Sciatic nerve (tissue), 2 donors: Measurements from ENCODE around the gene TEX13B. TPM values are rescaled to one million over a fixed set of nuclear protein-coding genes. Genes with fewer than 3 reads are reported as not detected.

Experiments
- ATAC-seq: fragments of 200-7000 bp; cut with Tn5 transposase; one replicate; pipeline ENCODE4 v1.9.1; 2020; ENCODE audit warnings: mild to moderate bottlenecking, moderate library complexity
- DNase-seq: peaks from one replicate; pipeline ENCODE4 v3.0.0-alpha.2; 2020; ENCODE audit warnings: low spot score
- intact Hi-C: fragments of 100-400 bp; cut with DNase I; formaldehyde crosslinking; loops from one replicate; pipeline ENCODE4 v1.14.2; 2022
- total RNA-seq: library from RNA; stranded (reverse); fragmentation: NEBNext Ultra II Directional; extraction: Animal tissue kit (Norgen Biotek cat#: 25700); gene quantifications from one replicate; pipeline ENCODE4 v1.2.1, GENCODE V29; 2021
- donor health status: DM: no; HTN: no; CAD: no.
- donor health status: DM: no; HTN: no; CAD: no.

Gene TEX13B, protein sequence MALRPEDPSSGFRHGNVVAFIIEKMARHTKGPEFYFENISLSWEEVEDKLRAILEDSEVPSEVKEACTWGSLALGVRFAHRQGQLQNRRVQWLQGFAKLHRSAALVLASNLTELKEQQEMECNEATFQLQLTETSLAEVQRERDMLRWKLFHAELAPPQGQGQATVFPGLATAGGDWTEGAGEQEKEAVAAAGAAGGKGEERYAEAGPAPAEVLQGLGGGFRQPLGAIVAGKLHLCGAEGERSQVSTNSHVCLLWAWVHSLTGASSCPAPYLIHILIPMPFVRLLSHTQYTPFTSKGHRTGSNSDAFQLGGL
- not detected for total RNA-seq

DNA sequence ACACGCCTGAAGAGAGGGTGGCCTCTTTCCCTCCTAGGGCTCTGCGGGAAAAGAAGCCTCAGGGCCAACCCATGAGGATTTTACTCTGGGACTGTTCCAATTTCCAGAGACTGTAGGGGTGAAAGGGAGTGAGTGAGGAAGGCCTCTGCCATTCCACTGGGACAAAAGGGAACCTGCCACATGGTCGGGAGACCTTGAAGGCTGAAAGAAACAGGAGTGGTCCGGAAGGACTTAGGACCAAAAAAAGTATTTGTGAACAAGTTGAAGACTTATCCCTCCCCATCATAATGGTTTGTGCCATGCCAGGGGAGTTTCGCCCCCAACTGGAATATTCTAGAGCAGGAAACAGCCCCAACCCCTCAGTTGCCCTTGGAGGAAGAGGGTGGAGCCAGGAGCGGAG lies at the start of gene TEX13B:
Gene TEX13B, minus strand, starts transcription at position 15 of the 400 bp plus-strand sequence. CDS start 243 bp downstream, outside the sequence.
- no peak for DNase-seq
- intact Hi-C loops: no loop called here
- ATAC-seq: no peak

DNA sequence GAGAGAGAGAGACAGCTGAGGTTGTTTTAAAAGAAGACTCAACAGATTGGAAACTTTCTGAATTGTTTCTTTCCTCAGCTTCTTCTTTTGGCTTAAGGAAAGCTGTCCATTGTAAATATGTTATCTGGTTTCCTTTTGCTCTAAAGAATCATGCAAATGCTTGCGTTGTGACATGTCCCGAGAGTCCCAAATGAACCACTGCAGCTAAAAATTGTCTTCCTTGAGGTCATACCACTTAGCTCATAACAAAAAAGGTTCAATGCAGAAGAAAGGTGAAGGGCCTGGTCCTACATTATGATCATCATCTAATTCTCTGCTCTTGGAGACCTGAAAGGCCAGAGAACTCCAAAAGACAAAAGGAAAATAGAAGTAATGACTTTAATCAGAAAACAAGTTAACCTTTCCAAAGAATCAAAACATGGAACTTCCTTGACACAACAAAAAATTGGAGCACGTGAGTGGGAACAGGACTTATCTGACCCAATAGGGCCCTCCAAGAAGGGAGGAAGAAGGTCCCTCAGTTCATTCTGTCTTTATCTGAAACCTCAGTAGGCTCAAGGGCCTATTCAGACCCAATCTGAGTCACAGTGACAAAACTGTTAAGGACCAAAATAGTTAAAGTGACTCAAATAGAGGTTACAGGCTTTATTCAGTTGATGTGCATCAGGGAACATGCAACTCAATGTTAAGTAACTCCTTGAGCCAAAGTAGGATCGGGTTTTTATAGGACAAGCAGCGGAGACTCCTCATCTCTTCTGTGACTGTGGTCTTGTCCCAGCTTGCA lies 48.0 kb upstream of the TEX13B start:
- intact Hi-C loops: no loop called here
- no peak for DNase-seq
- no peak for ATAC-seq

DNA sequence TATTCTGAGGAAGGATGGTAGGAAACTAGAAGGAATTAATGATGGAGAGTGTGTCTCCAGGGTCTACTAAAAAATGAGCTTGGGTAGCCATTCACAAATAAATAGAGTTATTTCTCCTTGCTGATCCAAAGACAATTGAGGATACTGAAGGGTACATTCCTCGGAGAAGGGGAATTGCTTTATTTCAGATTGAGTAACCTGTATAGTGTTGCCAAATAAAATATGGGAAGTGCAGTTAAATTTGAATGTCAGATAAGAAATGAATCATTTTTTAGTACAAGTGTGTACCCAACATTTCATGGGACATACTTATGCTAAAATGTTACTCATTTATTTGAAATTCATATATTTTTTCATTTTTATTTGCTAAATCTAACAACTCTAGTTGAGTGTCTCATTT lies 46.7 kb upstream of the TEX13B start:
- intact Hi-C loops: no loop called here
- ATAC-seq: peak; percentile 62

DNA sequence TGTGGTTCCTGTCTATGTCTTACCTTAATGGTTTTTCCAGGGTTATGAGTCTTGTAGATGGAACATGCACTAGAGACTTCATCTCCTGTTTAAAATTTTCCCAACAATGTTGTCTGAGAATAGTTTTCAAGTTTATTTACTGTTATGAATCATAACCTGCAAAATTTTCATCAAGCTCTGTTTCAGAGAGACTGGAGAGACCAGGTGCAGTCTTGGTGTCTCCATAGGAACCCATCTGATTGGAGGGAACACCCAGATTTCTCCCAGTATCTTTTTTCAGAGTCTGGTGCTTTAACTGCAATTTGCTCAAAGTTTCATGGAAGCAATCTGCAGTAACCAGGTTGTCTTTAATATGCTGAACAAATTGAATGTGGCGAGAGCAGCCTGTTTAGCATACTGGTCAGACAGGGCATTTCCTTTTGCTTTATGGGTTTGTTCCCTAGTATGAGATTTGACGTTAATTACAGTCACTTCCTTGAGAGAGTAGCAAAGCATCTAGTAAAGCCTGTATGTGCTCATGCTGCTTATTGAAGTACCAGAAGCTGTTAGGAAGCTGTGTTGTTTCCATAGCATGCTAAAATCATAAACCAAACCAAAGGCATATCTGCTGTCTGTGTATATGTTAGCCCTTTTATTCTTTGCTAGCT lies 43.9 kb upstream of the TEX13B start:
- DNase-seq (no peak), ATAC-seq (no peak)
- intact Hi-C loops: no loop called here

More for the DNA sequence above, 46.7 kb upstream of the TEX13B start:
- no peak for DNase-seq

DNA sequence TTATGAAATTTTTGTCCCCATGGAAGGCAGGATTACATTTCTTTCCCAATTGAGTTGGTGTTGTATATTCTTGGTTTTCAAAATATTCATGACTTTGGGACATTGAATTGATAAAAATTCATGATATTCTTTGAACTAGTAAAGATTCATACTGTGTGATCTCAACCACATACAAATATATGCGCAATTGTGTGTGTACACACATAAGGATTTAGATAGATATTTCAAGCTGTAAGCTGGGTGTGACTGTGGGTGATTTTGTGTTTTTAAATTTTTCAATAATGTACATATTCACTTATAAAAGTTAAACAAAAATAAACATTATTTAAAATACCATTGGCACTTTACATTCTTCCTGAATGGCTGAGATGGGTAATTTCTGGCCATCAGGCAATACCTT lies 43.2 kb upstream of the TEX13B start:
- no peak for DNase-seq
- intact Hi-C loops: no loop called here
- no peak for ATAC-seq

DNA sequence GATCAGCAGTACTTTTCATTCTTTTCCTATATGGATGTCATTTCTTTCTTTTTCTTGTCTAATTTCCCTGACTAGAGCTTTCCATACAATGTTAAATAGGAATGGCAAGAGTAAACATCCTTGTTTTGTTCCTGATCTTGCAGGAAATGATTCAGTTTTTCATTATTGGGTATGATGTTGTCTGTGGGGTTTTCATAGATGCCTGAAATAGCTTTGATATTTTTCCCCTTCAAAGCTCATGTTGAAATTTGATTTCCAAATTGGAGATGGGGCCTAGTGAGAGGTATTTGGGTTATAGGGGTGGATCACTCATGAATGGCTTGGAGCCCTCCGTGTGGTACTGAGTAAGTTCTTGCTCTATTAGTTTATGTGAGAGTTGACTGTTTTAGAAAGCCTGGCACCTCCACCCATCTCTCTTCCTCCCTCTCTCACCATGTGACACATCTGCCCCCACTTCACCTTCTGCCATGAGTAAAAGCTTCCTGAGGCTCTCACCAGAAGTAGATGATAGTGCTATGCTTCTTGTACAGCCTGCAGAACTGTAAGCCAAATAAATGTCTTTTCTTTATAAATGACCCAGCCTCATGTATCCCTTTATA lies 40.4 kb upstream of the TEX13B start:
- ATAC-seq (no peak), DNase-seq (no peak)
- intact Hi-C loops: no loop called here

DNA sequence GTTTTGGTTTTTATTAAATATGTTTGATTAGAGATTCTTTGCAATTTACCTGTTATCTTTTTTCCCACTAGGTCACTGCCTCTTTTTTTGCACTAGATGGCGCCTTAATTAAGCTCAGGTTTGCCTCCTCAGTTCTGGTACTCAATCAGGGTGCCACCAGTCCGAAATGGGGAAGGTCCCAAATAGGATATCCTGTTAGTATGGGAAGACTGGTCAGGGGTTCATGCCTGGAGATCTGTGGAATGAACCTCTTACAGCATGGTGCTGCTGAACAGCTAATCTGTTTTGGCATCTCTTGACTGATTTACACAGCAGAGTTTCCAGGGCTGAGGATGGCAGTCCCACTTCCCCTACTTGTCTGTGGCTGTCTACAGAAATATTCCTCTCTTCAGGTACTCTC lies 38.5 kb upstream of the TEX13B start:
- DNase-seq (no peak), ATAC-seq (no peak)
- intact Hi-C loops: no loop called here

DNA sequence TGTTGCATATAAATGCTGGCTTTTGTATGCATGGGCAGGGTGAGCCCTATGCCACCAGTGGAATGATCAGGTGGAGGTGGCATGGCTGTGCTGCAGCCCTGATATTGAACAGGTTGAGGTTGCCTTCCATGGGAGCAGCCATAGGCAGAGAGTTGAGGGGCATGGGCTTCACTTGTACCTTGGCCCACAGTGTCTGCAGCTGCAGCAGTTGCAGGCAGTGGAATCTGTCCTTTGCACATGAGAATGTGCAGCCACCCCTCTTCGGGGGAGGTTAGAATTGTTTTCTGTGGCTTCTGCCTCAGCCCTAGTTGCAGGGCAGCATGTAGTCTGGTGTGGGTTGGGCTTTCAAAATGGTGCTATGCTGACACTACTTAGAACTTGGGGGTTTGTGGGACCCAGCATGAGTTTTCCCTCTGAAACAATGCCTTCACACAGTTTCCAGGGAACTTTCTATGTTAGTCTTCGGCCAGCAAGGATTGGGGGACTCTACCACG lies 37.3 kb upstream of the TEX13B start:
- intact Hi-C loops: no loop called here
- ATAC-seq: no peak
- DNase-seq: no peak

DNA sequence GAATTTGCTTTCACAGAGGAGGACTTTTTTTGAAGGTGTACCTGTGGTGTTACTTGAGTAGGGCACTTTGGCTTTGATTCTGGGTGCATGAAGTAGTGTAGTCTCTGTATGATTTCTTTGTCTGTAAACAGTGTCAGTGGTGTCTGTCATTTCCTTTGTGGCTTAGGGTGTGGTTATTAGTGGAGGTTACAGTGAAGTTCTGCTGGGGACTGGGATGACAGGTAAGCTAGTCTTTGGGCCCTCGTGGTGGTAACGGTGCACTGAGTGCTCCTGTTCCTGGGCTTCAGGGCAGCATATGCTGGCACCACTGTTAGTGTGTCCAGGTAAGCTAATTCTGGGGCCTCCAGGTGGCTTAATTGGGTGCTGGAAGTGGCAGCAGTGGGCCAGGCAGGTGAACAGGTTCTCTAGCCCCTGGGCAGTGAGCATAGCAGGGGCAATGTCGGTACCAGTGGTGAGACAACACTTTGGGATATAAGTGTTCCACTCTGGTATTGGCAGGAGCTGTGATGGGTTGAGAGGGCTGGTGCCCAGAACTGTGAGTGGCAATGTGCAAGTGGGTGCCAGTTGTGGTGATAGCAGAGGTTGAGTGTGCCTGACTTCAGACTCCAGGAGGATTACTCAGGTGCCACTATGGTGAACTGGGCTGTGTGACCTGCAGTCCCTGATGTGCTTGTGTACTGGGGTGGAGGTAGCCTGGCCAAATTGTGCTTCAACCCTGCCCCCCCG lies 36.6 kb upstream of the TEX13B start:
- intact Hi-C loops: no loop called here
- DNase-seq: no peak

DNA sequence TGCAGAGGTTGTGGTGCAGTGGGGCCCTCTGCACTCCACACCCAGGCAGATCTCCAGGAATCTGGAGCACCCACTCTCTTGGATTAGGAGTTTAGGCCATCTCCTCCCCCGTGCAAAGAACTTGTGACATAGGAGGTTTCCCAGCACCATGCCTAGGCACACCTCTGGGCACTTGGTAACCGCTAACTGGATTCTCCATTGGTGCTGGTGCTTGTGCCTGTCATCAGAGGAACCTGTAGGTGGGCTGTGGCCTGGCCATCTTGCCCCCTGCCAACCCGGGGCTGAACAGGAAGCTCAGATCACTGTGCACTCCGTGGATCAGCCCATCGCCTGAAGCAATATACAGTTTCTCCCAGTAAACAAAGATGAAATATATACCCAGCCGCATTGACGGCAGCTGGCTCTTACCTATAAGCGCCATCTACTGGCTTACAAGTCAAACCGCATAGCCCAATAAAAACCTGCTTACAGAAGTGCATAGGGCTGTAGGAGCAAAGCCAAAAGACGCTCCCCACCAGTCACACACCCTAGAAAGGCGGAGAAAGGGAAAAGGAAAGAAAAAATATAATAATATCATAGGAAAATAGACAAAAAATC lies 19.1 kb upstream of the TEX13B start:
- no peak for ATAC-seq
- intact Hi-C loops: no loop called here
- DNase-seq: no peak

More for the DNA sequence above, 36.6 kb upstream of the TEX13B start:
- no peak for ATAC-seq

DNA sequence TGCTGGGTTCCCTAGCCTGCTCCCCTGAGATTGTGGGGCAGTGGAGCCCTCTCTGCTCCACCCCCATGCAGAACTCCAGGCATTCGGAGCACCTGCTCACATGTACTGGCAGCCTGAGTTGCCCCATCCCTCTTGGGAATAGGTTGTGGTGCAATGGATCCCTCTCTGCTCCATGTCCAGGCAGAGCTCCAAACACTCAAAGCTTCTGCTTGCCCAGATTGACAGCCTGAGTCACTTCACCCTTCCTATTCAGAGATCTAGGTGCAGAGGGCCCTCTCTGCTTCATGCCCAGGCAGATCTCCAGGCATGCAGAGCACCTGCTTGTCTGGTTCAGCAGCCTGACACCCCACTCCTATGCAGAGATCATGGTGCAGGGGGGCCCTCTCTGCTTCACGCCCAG lies 18.6 kb upstream of the TEX13B start:
- intact Hi-C loops: no loop called here
- no peak for ATAC-seq
- DNase-seq: no peak

DNA sequence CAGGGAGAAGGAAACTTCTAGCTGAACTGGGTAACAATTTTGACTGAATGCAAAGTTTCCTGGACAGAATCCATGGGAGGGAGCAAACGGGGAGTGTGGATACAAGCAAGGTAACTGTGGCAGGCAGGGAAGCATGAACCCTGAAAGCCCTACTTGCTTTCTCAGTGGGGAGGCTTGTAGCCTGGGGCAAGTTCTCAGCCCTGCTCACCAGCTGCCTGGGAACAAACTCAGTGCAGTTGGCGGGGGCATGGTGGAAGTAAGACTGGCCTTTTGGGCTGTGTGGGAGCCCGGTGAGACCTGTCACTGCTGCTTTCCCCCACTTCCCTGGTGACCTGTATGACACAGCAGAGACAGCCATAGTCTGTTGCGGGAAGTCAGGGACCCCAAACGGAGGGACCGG lies 14.0 kb upstream of the TEX13B start:
- intact Hi-C loops: no loop called here
- DNase-seq (no peak), ATAC-seq (no peak)

DNA sequence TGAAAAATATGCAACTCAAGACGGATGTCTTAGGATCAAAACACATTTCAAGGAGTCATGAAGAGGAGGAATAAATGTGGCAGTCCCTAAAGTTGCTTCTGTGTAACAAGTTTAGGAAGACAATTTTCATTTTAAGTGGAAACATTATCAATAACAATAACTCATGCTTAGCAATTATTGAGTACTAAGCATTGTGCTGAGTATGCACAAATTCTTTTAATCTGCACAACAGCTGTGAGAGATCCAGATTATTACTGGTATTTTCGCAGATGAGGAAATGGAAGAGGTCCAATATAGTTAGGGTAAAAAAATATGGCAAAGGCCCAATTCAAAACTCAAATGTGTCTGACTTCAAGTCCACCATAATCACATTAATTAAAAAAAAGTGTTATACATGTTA lies 2.9 kb upstream of the TEX13B start:
- DNase-seq: no peak

DNA sequence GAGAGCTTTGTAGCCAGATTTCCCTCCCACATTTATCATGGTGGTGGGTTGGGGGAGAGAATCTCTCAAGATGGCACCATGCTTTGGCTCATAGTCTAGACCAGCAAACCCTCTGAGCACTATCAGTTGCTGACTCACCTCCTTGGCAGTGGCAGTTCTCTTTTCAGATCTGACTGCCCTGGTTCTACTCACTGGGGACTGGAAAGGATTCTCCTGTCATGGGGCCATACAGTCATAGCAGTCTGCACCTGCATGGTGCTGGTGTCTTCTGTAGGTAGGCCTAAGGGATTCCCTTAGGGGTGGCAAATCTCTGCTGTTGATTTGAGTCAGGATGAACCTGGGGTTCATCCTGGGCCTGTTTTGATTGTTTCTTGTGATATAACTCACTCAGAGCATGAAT lies 2.6 kb downstream of the TEX13B start:
- DNase-seq (no peak), ATAC-seq (no peak)
- intact Hi-C loops: no loop called here

More for the DNA sequence above, 2.9 kb upstream of the TEX13B start:
- no peak for ATAC-seq
- intact Hi-C loops: no loop called here

DNA sequence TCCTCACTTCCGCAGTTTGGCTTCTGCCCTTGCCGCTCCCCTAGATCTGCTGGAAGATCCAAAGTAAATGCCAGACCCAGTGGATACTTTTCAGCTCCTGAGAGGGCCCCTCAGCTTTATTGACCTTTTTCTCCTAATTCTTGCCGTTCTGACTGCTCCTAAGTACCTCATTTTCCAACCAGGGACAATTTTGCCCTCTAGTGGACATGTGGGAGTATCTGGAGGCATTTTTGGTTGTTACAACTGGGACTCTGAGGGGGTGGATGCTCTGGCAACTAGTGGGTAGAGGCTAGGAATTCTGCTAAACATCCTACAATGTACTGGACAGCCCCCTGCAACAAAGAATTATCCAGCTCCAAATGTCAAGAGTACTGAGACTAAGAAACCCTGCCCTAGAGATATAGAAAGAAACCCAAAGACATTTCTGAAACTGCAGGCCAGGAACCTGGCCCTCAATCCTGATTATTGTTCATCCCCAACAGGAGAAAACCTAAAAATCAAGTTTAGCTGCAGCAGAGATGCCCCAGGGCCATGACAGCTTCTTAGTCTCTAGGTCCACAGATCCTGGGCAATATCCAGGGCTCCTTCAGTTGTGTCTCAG lies 3.4 kb downstream of the TEX13B start:
- intact Hi-C loops: no loop called here

DNA sequence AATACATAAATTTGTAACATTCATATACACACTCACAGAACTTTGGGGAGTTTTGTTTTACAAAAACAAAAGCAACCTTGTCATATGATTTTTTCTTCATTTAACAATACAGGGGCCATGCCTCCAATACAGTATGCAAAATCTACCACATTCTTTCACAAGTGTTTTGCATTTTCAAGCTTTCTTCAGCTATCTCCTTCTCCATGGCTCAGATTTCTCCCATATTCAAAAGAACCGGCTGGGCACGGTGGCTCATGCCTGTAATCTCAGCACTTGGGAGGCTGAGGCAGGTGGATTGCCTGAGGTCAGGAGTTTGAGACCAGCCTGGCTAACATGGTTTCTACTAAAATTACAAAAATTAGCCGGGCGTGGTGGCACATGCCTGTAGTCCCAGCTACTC lies 4.1 kb downstream of the TEX13B start:
- intact Hi-C loops: no loop called here
- DNase-seq: no peak
- no peak for ATAC-seq

More for the DNA sequence above, 3.4 kb downstream of the TEX13B start:
- ATAC-seq (no peak), DNase-seq (no peak)

DNA sequence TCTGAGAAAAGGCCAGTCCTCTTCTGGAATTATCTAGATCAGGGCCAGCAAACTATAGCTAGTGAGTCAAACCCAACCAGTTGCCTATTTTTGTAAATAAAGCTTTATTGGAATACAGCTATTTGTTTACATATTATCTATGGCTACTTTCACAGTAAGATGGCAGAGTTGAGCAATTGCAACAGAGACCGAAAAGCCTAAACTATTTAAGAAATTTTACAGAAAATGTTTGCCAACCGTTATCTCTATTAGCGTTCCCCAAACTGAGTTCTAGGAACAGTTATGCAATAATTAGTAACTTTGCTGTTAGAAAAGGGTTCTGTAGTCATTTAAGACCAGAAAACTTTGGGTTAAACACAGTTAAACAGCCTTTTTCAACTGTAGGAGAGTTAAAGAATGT lies 10.5 kb downstream of the TEX13B start:
- ATAC-seq (no peak), DNase-seq (no peak)
- intact Hi-C loops: no loop called here

DNA sequence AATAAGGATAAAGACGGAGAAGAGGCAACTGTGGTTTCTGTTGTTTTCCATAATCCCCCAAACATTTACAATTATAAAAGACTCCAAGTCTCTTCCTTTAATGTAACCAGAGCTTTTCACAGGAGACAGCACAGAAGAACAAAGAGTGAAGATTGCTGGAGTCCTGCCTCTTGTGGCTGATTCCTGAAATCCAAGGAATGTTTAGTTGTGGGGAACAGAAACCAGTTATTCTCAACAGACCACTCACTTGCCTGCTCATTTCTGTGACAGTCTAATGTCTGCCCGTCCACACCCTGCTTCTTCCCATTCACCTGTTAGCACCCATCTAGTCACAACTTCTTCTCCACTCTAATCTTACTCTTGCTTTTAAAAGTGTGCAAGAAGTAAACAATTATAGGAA lies 12.1 kb downstream of the TEX13B start:
- DNase-seq (no peak), ATAC-seq (no peak)
- intact Hi-C loops: no loop called here
